Trophoblast cell (in vitro differentiated cells and primary cell): ENCODE results near the gene HFE.

Source experiments
- DNase-seq, 2 donors: peaks; one replicate each; pipeline ENCODE4 v3.0.0-alpha.2; 2016
- H2AFZ ChIP-seq: 2 replicates; pipeline ENCODE4 v1.6.1; 2013; ENCODE audit warnings: low read length, moderate library complexity, mild to moderate bottlenecking; ENCODE audit not compliant: insufficient read depth, poor library complexity
- H2AK5ac ChIP-seq: 2 replicates; pipeline ENCODE4 v1.6.1; 2013; ENCODE audit warnings: mild to moderate bottlenecking, low read length
- H2BK120ac ChIP-seq: 2 replicates; pipeline ENCODE4 v1.6.1; 2013; ENCODE audit warnings: low read length, mild to moderate bottlenecking, moderate library complexity; ENCODE audit not compliant: insufficient read depth, poor library complexity
- H2BK12ac ChIP-seq: 2 replicates; pipeline ENCODE4 v1.6.1; 2013; ENCODE audit warnings: mild to moderate bottlenecking, low read length, moderate library complexity
- H2BK5ac ChIP-seq: 2 replicates; pipeline ENCODE4 v1.6.1; 2013; ENCODE audit warnings: low read length, low read depth, moderate library complexity, mild to moderate bottlenecking; ENCODE audit not compliant: poor library complexity
- H3K14ac ChIP-seq: 2 replicates; pipeline ENCODE4 v1.6.1; 2013; ENCODE audit warnings: mild to moderate bottlenecking, low read length
- H3K18ac ChIP-seq: 2 replicates; pipeline ENCODE4 v1.6.1; 2013; ENCODE audit warnings: mild to moderate bottlenecking, low read length
- H3K23ac ChIP-seq: 2 replicates; pipeline ENCODE4 v1.6.1; 2013; ENCODE audit warnings: low read length
- H3K27ac ChIP-seq: 2 replicates; pipeline ENCODE4 v1.5.1; 2013; ENCODE audit warnings: low read depth, mild to moderate bottlenecking, inconsistent platforms, low read length, moderate library complexity
- H3K27me3 ChIP-seq: 2 replicates; pipeline ENCODE4 v1.6.1; 2013; ENCODE audit warnings: inconsistent platforms, mild to moderate bottlenecking, low read length, moderate library complexity; ENCODE audit not compliant: insufficient read depth
- H3K36me3 ChIP-seq, 2 experiments: 1 replicate in 1 of 2; 2 replicates in 1 of 2; pipeline ENCODE4 v1.6.1; 2013; ENCODE audit warnings: low read length in 2 of 2, mild to moderate bottlenecking in 2 of 2, moderate library complexity in 1 of 2; ENCODE audit not compliant: insufficient read depth in 2 of 2, control insufficient read depth in 1 of 2
- H3K4ac ChIP-seq: 2 replicates; pipeline ENCODE4 v1.6.1; 2013; ENCODE audit warnings: low read depth, mild to moderate bottlenecking, low read length, moderate library complexity
- H3K4me1 ChIP-seq, 2 experiments: 1 replicate in 1 of 2; 2 replicates in 1 of 2; pipeline ENCODE4 v1.6.1; 2013; ENCODE audit warnings: low read length in 2 of 2, mild to moderate bottlenecking in 2 of 2, moderate library complexity in 1 of 2; ENCODE audit not compliant: insufficient read depth in 2 of 2, control insufficient read depth in 1 of 2
- H3K4me2 ChIP-seq: 2 replicates; pipeline ENCODE4 v1.6.1; 2013; ENCODE audit warnings: inconsistent platforms, mild to moderate bottlenecking, low read length, moderate library complexity
- H3K4me3 ChIP-seq: 2 replicates; pipeline ENCODE4 v1.5.1; 2013; ENCODE audit warnings: mild to moderate bottlenecking, low read depth, low read length, inconsistent platforms
- H3K79me1 ChIP-seq: one replicate; pipeline ENCODE4 v1.6.1; 2013; ENCODE audit warnings: low read length
- H3K79me2 ChIP-seq: 2 replicates; pipeline ENCODE4 v1.6.1; 2013; ENCODE audit warnings: low read length, mild to moderate bottlenecking; ENCODE audit not compliant: control insufficient read depth, insufficient read depth, poor library complexity
- H3K9ac ChIP-seq: 2 replicates; pipeline ENCODE4 v1.6.1; 2013; ENCODE audit warnings: mild to moderate bottlenecking, low read length
- H3K9me3 ChIP-seq: 2 replicates; pipeline ENCODE4 v1.6.1; 2013; ENCODE audit warnings: low read depth, mild to moderate bottlenecking, control low read depth, inconsistent platforms, low read length; ENCODE audit not compliant: insufficient read depth
- H4K12ac ChIP-seq: 2 replicates; pipeline ENCODE4 v1.6.1; 2013; ENCODE audit warnings: low read depth, mild to moderate bottlenecking, low read length, moderate library complexity
- H4K8ac ChIP-seq: 2 replicates; pipeline ENCODE4 v1.6.1; 2013; ENCODE audit warnings: low read depth, mild to moderate bottlenecking, low read length, moderate library complexity
- H4K91ac ChIP-seq: one replicate; pipeline ENCODE4 v1.6.1; 2013; ENCODE audit warnings: low read depth, mild to moderate bottlenecking, low read length, moderate library complexity
- WGBS: extraction: QIAGEN DNeasy Blood & Tissue Kit; methylation state at CpG from one replicate; pipeline ENCODE4 v1.1.7; 2013; ENCODE audit warnings: missing lambda C conversion rate; ENCODE audit not compliant: insufficient read length, insufficient coverage; ENCODE audit errors: extremely low coverage; 5-methylcytosine and 5-hydroxymethylcytosine counted together

Gene HFE

DNA sequence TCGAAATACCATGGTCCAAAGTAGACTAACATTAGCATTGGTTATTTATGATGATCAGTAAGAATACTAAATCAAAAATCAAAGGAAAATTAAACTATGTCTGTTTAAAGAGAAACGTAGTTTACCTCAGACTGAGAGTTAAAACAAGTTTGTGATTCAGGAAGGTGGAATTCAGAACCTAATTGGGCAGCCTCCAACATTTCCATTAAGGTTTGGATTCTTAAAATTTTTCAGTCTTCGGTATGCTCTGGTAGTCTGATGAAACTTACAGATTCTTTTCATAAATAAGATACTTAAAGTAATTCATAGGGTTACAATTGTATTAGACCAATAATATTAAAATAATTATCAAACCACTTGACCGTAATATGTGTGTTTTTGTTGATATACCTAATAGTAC is 18.6 kb downstream of the HFE start:
- DNase-seq, result peak; percentile 52 to 81
- Histone ChIP-seq H2AFZ (no peak overlapping the region), H3K18ac (no peak overlapping the region), H3K79me2 (no peaks in the 10 kb centered on the region), H3K36me3 (peaks cover 0 to 2% of the 10 kb centered on the region in 2 experiments), H3K4me3 (no peak overlapping the region), H3K27ac (no peak overlapping the region), H3K23ac (no peak overlapping the region), H4K91ac (no peak overlapping the region), H3K4ac (no peak overlapping the region), H3K4me2 (no peak overlapping the region), H2BK5ac (no peak overlapping the region), H2BK12ac (no peak overlapping the region), H3K79me1 (peaks cover 11% of the 10 kb centered on the region), H3K4me1 (peaks cover 4 to 7% of the 10 kb centered on the region in 2 experiments), H2BK120ac (no peak overlapping the region), H3K9me3 (peaks cover 4% of the 10 kb centered on the region), H3K27me3 (no peaks in the 10 kb centered on the region), H3K9ac (no peak overlapping the region), H4K8ac (no peak overlapping the region), H2AK5ac (no peak overlapping the region), H3K14ac (no peak overlapping the region), H4K12ac (no peak overlapping the region)
- WGBS, result no CpG with 5 or more reads among the region's 4 CpGs

DNA sequence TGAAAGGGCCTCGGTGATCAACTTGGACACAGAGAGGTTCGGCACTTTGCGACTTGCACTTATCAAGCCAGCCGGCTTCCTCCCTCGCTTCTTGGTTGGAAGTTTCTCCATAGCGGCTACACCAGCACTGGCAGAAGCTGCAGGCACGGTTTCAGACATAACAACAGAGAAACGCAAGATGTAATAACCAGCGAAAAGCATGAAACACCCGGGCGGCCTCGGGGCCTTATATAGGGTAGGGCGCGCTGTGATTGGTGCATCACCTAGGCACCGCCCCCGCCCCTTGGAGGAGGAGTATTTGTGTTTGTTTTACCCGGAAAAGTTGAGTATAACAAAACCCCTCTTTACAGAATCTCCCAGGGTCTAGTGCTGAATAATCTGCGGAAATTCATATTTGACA is 20.7 kb downstream of the HFE start:
- WGBS, result no CpG with 5 or more reads among the region's 18 CpGs
- Histone ChIP-seq H3K9me3 (peaks cover 4% of the 10 kb centered on the region), H2BK12ac (no peak overlapping the region), H3K18ac (no peak overlapping the region), H3K27me3 (no peaks in the 10 kb centered on the region), H3K14ac (no peak overlapping the region), H3K36me3 (peaks cover 0 to 2% of the 10 kb centered on the region in 2 experiments), H2AFZ (no peak overlapping the region), H3K79me1 (peaks cover 11% of the 10 kb centered on the region), H3K9ac (no peak overlapping the region), H4K12ac (no peak overlapping the region), H4K91ac (no peak overlapping the region), H2AK5ac (no peak overlapping the region), H3K4me1 (peaks cover 4 to 7% of the 10 kb centered on the region in 2 experiments), H2BK5ac (no peak overlapping the region), H3K23ac (no peak overlapping the region), H3K4me3 (no peak overlapping the region), H3K79me2 (no peaks in the 10 kb centered on the region), H4K8ac (no peak overlapping the region), H3K4me2 (no peak overlapping the region), H3K4ac (no peak overlapping the region), H3K27ac (no peak overlapping the region), H2BK120ac (no peak overlapping the region)
- no peak for DNase-seq

DNA sequence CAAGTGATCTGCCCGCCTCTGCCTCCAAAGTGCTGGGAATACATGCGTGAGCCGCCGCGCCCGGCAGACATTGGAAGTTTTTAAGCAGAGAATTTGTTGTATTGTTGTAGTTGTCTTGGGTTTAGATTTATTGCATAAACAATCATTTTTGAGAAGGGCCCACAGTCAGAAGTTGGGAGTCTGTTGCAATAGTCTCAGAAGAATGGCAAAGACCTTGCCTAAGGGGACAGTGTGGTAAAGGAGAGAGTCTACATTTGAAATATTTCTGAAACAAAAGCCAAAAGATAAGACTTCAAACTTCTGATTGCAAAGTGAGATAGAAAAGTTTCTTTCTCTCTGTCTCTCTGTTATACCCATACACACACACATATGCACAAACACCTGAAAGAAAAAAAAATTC is 22.5 kb downstream of the HFE start:
- Histone ChIP-seq H4K8ac (no peak overlapping the region), H2BK5ac (no peak overlapping the region), H3K36me3 (peaks cover 0 to 2% of the 10 kb centered on the region in 2 experiments), H3K4me1 (peaks cover 4 to 7% of the 10 kb centered on the region in 2 experiments), H2AK5ac (no peak overlapping the region), H3K79me1 (peaks cover 4% of the 10 kb centered on the region), H3K79me2 (no peaks in the 10 kb centered on the region), H2BK120ac (no peak overlapping the region), H3K14ac (no peak overlapping the region), H3K9me3 (peaks cover 4% of the 10 kb centered on the region), H3K23ac (no peak overlapping the region), H4K91ac (no peak overlapping the region), H2AFZ (no peak overlapping the region), H3K18ac (no peak overlapping the region), H2BK12ac (no peak overlapping the region), H3K4ac (no peak overlapping the region), H3K9ac (no peak overlapping the region), H4K12ac (no peak overlapping the region), H3K4me2 (no peak overlapping the region), H3K27me3 (no peaks in the 10 kb centered on the region), H3K27ac (no peak overlapping the region), H3K4me3 (no peak overlapping the region)
- DNase-seq, result peak; percentile 72 to 91
- no CpG with 5 or more reads among the region's 6 CpGs for WGBS

DNA sequence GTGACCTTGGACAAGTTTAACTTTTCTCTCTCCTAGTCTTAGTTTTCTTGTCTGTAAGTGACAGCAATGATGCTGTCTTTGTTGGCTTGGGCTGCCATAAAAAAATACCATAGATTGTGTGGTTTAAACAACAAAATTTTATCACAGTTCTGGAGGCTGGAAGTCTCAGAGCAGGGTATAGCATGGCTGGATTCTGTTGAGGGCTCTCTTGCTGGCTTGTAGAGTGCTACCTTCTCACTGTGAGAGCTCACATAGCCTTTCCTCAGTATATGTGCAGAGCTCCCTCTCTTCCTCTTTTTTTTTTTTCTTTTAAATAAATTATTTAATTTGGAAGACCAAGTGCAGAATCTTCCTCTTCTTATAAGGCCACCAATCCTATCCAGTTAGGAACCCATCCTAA is 26.3 kb downstream of the HFE start:
- Histone ChIP-seq H3K4me3 (no peak overlapping the region), H3K36me3 (no peaks in the 10 kb centered on the region), H4K12ac (no peak overlapping the region), H3K9ac (no peak overlapping the region), H4K8ac (no peak overlapping the region), H3K27me3 (no peaks in the 10 kb centered on the region), H3K79me1 (peaks cover 2% of the 10 kb centered on the region), H3K9me3 (no peaks in the 10 kb centered on the region), H2AK5ac (no peak overlapping the region), H4K91ac (no peak overlapping the region), H3K23ac (no peak overlapping the region), H2AFZ (no peak overlapping the region), H3K79me2 (no peaks in the 10 kb centered on the region), H3K18ac (no peak overlapping the region), H3K4me1 (peaks cover 2 to 7% of the 10 kb centered on the region in 2 experiments), H2BK5ac (no peak overlapping the region), H3K27ac (no peak overlapping the region), H2BK12ac (no peak overlapping the region), H3K14ac (no peak overlapping the region), H2BK120ac (no peak overlapping the region), H3K4me2 (no peak overlapping the region), H3K4ac (no peak overlapping the region)
- DNase-seq, result no peak
